ENCODE data around the gene TSPAN9.

TSPAN9 gene

DNA sequence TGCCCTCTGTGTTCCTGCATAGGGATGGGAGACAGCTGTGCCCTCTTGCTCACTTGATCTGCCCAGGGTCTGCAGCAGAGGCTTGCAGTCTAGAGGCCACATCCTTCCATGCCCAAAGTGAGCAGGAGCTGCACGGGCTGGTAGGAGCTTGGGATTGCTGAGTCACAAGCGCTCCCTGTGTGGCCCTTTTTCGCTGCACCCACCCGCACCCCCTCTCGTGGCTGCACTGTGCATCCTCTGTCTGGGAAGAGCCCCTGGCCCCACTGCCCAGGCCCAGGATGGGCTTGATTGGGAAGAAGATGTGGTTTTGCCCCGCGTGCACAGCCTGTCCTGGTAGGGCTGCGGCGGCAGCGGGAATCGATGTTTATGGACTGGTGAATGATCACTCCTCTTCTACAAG, 192.4 kb downstream of the TSPAN9 start:
- Histone ChIP-seq H3K27me3 (ENCODE audit: insufficient read depth, poor library complexity, severe bottlenecking) (peaks cover 10% of the 10 kb centered on the region), H3K4me3 (replicated peaks; ENCODE audit: insufficient read depth, low read length) (no peak overlapping the region), H3K27ac (replicated peaks) (no peak overlapping the region)
- TF ChIP-seq SPI1 (IDR thresholded peaks at IDR 0.05; ENCODE audit: borderline replicate concordance, low read depth) (no peak), POLR2AphosphoS5 (IDR thresholded peaks at IDR 0.05; ENCODE audit: low read depth) (no peak), GABPA (IDR thresholded peaks at IDR 0.05; ENCODE audit: low read depth) (no peak)
- TF ChIP-seq, protein P1, sequence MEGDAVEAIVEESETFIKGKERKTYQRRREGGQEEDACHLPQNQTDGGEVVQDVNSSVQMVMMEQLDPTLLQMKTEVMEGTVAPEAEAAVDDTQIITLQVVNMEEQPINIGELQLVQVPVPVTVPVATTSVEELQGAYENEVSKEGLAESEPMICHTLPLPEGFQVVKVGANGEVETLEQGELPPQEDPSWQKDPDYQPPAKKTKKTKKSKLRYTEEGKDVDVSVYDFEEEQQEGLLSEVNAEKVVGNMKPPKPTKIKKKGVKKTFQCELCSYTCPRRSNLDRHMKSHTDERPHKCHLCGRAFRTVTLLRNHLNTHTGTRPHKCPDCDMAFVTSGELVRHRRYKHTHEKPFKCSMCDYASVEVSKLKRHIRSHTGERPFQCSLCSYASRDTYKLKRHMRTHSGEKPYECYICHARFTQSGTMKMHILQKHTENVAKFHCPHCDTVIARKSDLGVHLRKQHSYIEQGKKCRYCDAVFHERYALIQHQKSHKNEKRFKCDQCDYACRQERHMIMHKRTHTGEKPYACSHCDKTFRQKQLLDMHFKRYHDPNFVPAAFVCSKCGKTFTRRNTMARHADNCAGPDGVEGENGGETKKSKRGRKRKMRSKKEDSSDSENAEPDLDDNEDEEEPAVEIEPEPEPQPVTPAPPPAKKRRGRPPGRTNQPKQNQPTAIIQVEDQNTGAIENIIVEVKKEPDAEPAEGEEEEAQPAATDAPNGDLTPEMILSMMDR (IDR thresholded peaks at IDR 0.05; ENCODE audit: insufficient read depth, low read length) = no peak
- TF ChIP-seq, protein P2, sequence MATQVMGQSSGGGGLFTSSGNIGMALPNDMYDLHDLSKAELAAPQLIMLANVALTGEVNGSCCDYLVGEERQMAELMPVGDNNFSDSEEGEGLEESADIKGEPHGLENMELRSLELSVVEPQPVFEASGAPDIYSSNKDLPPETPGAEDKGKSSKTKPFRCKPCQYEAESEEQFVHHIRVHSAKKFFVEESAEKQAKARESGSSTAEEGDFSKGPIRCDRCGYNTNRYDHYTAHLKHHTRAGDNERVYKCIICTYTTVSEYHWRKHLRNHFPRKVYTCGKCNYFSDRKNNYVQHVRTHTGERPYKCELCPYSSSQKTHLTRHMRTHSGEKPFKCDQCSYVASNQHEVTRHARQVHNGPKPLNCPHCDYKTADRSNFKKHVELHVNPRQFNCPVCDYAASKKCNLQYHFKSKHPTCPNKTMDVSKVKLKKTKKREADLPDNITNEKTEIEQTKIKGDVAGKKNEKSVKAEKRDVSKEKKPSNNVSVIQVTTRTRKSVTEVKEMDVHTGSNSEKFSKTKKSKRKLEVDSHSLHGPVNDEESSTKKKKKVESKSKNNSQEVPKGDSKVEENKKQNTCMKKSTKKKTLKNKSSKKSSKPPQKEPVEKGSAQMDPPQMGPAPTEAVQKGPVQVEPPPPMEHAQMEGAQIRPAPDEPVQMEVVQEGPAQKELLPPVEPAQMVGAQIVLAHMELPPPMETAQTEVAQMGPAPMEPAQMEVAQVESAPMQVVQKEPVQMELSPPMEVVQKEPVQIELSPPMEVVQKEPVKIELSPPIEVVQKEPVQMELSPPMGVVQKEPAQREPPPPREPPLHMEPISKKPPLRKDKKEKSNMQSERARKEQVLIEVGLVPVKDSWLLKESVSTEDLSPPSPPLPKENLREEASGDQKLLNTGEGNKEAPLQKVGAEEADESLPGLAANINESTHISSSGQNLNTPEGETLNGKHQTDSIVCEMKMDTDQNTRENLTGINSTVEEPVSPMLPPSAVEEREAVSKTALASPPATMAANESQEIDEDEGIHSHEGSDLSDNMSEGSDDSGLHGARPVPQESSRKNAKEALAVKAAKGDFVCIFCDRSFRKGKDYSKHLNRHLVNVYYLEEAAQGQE (IDR thresholded peaks at IDR 0.05; ENCODE audit: insufficient replicate concordance, low read depth) = no peak
- DNase-seq (ENCODE audit: low read depth in 1 of 2, low spot score in 1 of 2) = no peak

DNA sequence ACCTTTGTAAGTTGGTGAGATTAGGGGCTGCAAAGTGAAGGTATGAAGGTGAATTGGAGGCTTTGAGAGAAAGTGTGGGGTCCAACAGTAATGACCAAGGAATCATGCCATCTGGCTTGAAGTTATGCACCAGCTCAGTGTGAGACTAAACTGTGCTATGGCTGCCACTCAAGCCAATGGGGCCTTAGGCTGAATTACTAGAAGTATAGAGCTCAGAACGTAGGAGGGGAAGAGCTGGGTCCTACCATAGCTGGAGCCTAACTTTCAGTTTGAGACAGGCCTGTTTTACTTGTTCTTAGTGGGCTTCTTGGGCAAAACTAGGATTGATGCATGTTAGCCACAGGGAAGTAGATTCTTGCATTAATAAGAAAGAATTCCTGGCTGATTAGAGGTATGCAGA, 194.0 kb downstream of the TSPAN9 start:
- no peak for DNase-seq (ENCODE audit: low read depth in 1 of 2, low spot score in 1 of 2)
- TF ChIP-seq SPI1 (IDR thresholded peaks at IDR 0.05; ENCODE audit: borderline replicate concordance, low read depth) (no peak), POLR2AphosphoS5 (IDR thresholded peaks at IDR 0.05; ENCODE audit: low read depth) (no peak), GABPA (IDR thresholded peaks at IDR 0.05; ENCODE audit: low read depth) (no peak)
- TF ChIP-seq, protein P1 (IDR thresholded peaks at IDR 0.05; ENCODE audit: insufficient read depth, low read length) = no peak
- TF ChIP-seq, protein P2 (IDR thresholded peaks at IDR 0.05; ENCODE audit: insufficient replicate concordance, low read depth) = no peak
- H3K27ac ChIP-seq (replicated peaks) = no peak overlapping the region
- H3K4me3 ChIP-seq (replicated peaks; ENCODE audit: insufficient read depth, low read length) = no peak overlapping the region
- peaks cover 6% of the 10 kb centered on the region for H3K27me3 ChIP-seq (ENCODE audit: insufficient read depth, poor library complexity, severe bottlenecking)

DNA sequence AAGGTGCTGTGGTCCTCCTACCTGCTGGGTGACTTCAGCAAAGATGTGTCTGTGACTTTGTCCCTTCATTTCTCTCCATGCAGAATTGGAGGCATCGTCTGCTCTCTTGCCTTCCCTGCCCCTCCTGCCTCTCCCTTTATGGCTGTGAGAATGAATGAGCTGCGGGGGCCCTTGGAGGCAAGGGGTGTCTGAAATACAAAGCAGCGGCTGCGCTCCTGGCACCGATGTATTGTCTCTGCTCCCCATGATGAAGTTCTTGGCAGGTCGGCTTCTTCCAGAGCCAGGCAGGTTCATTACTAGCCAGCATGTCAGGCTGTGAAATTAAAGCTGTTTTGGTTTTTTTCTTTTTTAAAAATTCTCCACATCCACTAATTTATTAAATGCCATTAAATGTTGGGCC, 194.5 kb downstream of the TSPAN9 start:
- Histone ChIP-seq H3K27ac (replicated peaks) (no peak overlapping the region), H3K4me3 (replicated peaks; ENCODE audit: insufficient read depth, low read length) (no peak overlapping the region), H3K27me3 (ENCODE audit: insufficient read depth, poor library complexity, severe bottlenecking) (peaks cover 3% of the 10 kb centered on the region)
- DNase-seq (ENCODE audit: low read depth in 1 of 2, low spot score in 1 of 2) = no peak
- TF ChIP-seq, protein P1 (IDR thresholded peaks at IDR 0.05; ENCODE audit: insufficient read depth, low read length) = no peak
- TF ChIP-seq POLR2AphosphoS5 (IDR thresholded peaks at IDR 0.05; ENCODE audit: low read depth) (no peak), GABPA (IDR thresholded peaks at IDR 0.05; ENCODE audit: low read depth) (no peak), SPI1 (IDR thresholded peaks at IDR 0.05; ENCODE audit: borderline replicate concordance, low read depth) (no peak)
- TF ChIP-seq, protein P2 (IDR thresholded peaks at IDR 0.05; ENCODE audit: insufficient replicate concordance, low read depth) = no peak
